Measurements from ENCODE around the gene MAVS. TPM values are rescaled to one million over a fixed set of nuclear protein-coding genes. Genes with fewer than 3 reads are reported as not detected.

Gene MAVS
- total and polyA plus RNA-seq, 10 donors: 4.1 to 45.0 (median 35.3) TPM

- Histone ChIP-seq H3K27ac (peak overlapping the region in 2 of 8 donors; percentile 20 to 31), H3K4me1 (peaks cover 58 to 100% (median 97%) of the 10 kb centered on the region in 6 donors), H3K9me3 (no peaks in the 10 kb centered on the region), H3K27me3 (replicated peaks in 1 of 7) (no peaks in the 10 kb centered on the region), H3K4me3 (no peak overlapping the region), H3K36me3 (peaks cover 0 to 20% (median 0%) of the 10 kb centered on the region in 6 donors)
- intact Hi-C loops (cut with DNase I; ENCODE audit: low total_unique reads): no loop called here
- WGBS, 5 donors: 65 to 84% (median 80%) methylated on average over 4 of the region's 4 CpGs
- TF ChIP-seq POLR2A (IDR thresholded peaks at IDR 0.05) (no peak), CTCF (IDR thresholded peaks at IDR 0.05 in 8 of 11, conservative IDR thresholded peaks at IDR 0.05 in 3 of 11) (no peak), POLR2AphosphoS5 (IDR thresholded peaks at IDR 0.05) (no peak)
- DNase-seq: no peak
Measured at GRCh38 chr20:3898639-3899038, 52.0 kb downstream of the MAVS start.

GRCh38 chr20:3900187-3900604 is 53.6 kb downstream of the MAVS start:
- H3K4me1 ChIP-seq: peaks cover 55 to 100% (median 97%) of the 10 kb centered on the region in 6 donors
- H3K27ac ChIP-seq: peak overlapping the region in 5 of 8 donors; percentile 71 to 84 (median 72)
- 62 to 81% (median 74%) methylated on average over 3 of the region's 3 CpGs for WGBS, 5 donors
- no peaks in the 10 kb centered on the region for H3K9me3 ChIP-seq
- H3K36me3 ChIP-seq: peaks cover 0 to 10% (median 0%) of the 10 kb centered on the region in 6 donors
- TF ChIP-seq POLR2AphosphoS5 (IDR thresholded peaks at IDR 0.05) (no peak), POLR2A (IDR thresholded peaks at IDR 0.05) (no peak), CTCF (IDR thresholded peaks at IDR 0.05 in 8 of 11, conservative IDR thresholded peaks at IDR 0.05 in 3 of 11) (no peak)
- no peak for DNase-seq
- intact Hi-C loops (cut with DNase I; ENCODE audit: low total_unique reads): loop anchor here (5.0 kb wide), 1 partner anchor 112 kb away; no protein-coding TSS in a partner anchor
- H3K27me3 ChIP-seq (replicated peaks in 1 of 7): no peaks in the 10 kb centered on the region
- no peak overlapping the region for H3K4me3 ChIP-seq

GRCh38 chr20:3901028-3901705 is 54.5 kb downstream of the MAVS start:
- intact Hi-C loops (cut with DNase I; ENCODE audit: low total_unique reads): loop anchor here (5.0 kb wide), 1 partner anchor 111 kb away; no protein-coding TSS in a partner anchor
- Histone ChIP-seq H3K4me1 (peaks cover 48 to 100% (median 94%) of the 10 kb centered on the region in 6 donors), H3K27me3 (replicated peaks in 1 of 7) (no peaks in the 10 kb centered on the region), H3K27ac (peak overlapping the region in 7 of 8 donors; percentile 54 to 84 (median 71)), H3K9me3 (no peaks in the 10 kb centered on the region), H3K36me3 (peaks cover 0 to 5% (median 0%) of the 10 kb centered on the region in 6 donors), H3K4me3 (peak overlapping the region in 3 of 8 donors; percentile 5 to 43 (median 11))
- no peak for DNase-seq
- 40 to 48% (median 45%) methylated on average over 3 of the region's 3 CpGs for WGBS, 5 donors
- TF ChIP-seq POLR2A (IDR thresholded peaks at IDR 0.05) (no peak), CTCF (IDR thresholded peaks at IDR 0.05 in 8 of 11, conservative IDR thresholded peaks at IDR 0.05 in 3 of 11) (no peak), POLR2AphosphoS5 (IDR thresholded peaks at IDR 0.05) (no peak)
